ENCODE results near the gene MPP3.

The MPP3 gene

DNA sequence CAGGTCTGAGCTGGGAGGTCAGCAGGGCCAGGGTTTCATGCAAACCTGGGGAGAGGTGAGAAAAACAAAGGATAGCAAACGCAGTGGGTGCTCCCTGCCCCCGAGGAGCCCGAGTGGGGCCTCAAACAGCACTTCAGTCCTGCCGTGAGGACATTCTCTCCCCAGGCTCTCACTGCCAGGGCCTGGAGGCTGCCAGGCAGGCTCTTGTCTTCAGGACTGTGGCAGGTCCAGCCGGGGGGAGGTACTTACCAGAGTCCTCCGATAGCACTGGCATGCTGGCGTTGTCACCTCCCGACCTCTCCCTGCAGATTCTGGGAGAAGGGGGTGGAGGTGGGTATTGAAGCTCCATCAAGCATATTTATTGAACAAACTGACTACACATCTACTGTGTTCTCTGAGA, 1.3 kb downstream of the MPP3 start:
- Histone ChIP-seq H3K36me3 (ENCODE audit: insufficient read depth, low read length) (no peaks in the 10 kb centered on the region), H3K4me1 (ENCODE audit: insufficient read depth, low read length) (peaks cover 9% of the 10 kb centered on the region; the same call in 1 of the 2 replicates), H3K9ac (ENCODE audit: low read depth, low read length) (no peak overlapping the region), H3K9me3 (ENCODE audit: control insufficient read depth, insufficient read depth, low read length) (peaks cover 5% of the 10 kb centered on the region; the same call in 1 of the 2 replicates)

DNA sequence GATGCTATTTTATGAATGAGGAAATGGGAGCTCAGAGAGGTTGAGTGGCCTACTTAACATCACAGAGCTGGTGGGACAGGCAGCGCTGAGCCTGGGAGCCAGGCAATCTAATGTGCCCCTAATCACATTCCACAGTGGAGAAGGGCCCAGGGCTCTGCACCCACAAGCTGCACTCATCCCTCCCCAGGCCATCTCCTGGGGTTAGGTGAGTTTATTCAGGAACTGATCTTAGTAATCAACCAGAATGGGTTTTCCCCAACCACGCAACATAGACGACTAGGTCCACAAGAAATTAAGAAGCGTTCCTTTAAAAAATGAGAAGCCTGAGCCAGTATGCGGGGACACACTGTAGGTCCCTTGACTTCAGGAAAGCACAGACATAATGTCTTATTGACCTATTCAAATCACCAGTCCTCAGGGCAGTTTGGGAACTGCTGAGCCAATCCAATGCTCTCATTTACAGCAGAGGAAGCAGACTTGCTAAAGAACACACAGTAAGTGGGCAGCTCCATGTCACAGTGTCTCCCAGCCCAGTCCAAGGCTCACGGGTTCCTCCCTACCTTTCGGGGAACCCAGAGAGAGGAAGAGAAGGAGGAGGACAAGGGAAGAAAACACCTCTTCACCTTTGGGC, 2.3 kb downstream of the MPP3 start:
- Histone ChIP-seq H3K4me1 (ENCODE audit: insufficient read depth, low read length) (peaks cover 14% of the 10 kb centered on the region), H3K36me3 (ENCODE audit: insufficient read depth, low read length) (no peaks in the 10 kb centered on the region), H3K9ac (ENCODE audit: low read depth, low read length) (no peak overlapping the region), H3K9me3 (ENCODE audit: control insufficient read depth, insufficient read depth, low read length) (peaks cover 5% of the 10 kb centered on the region; the same call in 1 of the 2 replicates)

DNA sequence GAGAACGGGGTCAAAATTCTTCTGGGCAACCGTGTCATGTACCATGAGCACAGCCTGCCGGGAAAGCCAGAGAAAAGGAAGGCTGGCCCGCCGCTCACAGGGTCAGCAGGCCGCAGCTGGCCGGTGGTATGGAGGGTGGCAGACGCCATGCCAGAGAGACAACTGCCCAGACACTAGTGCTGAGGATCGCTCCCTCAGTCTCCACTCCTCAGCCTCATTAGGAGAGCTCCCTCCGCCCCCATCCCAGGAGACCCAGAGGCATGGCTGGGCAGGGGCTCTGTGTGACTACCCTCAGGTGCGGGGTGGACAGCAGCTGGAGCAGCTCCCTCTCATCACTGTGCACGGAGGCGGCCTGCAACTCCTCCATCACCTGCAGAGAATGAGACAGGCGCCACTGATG, 3.2 kb downstream of the MPP3 start:
- H3K4me1 ChIP-seq (ENCODE audit: insufficient read depth, low read length): peaks cover 14% of the 10 kb centered on the region
- no peak overlapping the region for H3K9ac ChIP-seq (ENCODE audit: low read depth, low read length)
- H3K36me3 ChIP-seq (ENCODE audit: insufficient read depth, low read length): no peaks in the 10 kb centered on the region
- H3K9me3 ChIP-seq (ENCODE audit: control insufficient read depth, insufficient read depth, low read length): peaks cover 5% of the 10 kb centered on the region; the same call in 1 of the 2 replicates

DNA sequence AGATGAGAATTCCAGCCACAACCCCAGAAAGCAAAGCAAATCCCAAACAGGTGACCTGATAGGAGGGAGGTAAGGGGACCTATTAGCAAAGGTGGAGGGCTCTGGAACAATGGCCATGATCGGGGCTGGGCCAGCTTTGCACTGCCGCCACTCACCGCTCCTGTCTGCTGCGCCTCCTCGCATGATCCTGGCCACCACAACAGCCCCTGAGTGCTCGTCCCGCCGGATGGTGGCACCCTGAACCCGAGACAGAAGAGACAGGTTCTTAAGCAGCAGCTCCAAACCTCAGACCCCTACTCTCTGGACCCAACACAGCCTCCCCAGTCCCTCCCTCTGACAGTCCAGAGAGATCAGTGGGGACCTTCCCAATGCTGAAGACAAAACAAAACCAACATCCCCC, 5.3 kb downstream of the MPP3 start:
- no peaks in the 10 kb centered on the region for H3K36me3 ChIP-seq (ENCODE audit: insufficient read depth, low read length)
- peaks cover 14% of the 10 kb centered on the region for H3K4me1 ChIP-seq (ENCODE audit: insufficient read depth, low read length)
- no peaks in the 10 kb centered on the region for H3K9me3 ChIP-seq (ENCODE audit: control insufficient read depth, insufficient read depth, low read length)
- H3K9ac ChIP-seq (ENCODE audit: low read depth, low read length): no peak overlapping the region

DNA sequence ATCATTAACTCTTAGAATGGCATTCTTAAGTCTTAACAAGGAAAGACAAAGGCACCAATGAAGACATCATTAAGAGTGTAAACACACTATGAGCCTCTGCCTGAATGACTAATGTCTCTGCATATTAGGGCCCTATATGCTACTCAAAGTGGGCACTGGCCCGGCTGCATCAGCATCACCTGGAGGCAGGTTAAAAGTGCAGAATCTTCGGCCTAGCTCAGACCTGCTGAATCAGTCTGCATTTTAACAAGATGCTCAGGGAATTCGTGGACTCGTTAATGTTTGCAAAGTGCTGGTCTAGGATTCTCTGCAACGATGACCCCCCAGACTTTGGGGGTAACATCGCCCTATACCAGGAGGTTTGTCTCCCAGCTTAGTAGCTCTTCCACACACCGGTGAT, 6.7 kb downstream of the MPP3 start:
- peaks cover 9% of the 10 kb centered on the region for H3K4me1 ChIP-seq (ENCODE audit: insufficient read depth, low read length)
- H3K36me3 ChIP-seq (ENCODE audit: insufficient read depth, low read length): no peaks in the 10 kb centered on the region
- H3K9me3 ChIP-seq (ENCODE audit: control insufficient read depth, insufficient read depth, low read length): no peaks in the 10 kb centered on the region
- H3K9ac ChIP-seq (ENCODE audit: low read depth, low read length): no peak overlapping the region

DNA sequence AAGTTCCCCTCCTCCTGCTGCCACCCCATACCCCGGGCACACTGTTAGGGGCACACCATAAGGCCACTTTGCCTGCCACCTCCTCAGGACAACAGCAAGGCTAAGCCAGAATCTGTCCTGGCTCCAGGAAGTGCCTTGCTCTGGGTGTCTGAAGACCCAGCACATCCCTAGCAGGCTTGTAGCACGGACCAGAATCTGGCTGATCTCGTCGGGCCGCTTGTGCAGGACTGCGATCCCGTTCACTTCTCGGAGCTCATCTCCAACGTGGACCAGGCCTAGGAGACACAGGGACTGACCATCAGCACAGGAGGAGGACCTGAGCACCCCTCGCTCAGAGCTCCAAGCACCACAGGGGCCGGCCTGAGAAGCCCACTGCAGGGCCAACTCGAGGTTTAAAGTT, 7.4 kb downstream of the MPP3 start:
- H3K36me3 ChIP-seq (ENCODE audit: insufficient read depth, low read length): no peaks in the 10 kb centered on the region
- H3K9ac ChIP-seq (ENCODE audit: low read depth, low read length): no peak overlapping the region
- H3K9me3 ChIP-seq (ENCODE audit: control insufficient read depth, insufficient read depth, low read length): no peaks in the 10 kb centered on the region
- H3K4me1 ChIP-seq (ENCODE audit: insufficient read depth, low read length): peaks cover 5% of the 10 kb centered on the region; the same call in 1 of the 2 replicates

DNA sequence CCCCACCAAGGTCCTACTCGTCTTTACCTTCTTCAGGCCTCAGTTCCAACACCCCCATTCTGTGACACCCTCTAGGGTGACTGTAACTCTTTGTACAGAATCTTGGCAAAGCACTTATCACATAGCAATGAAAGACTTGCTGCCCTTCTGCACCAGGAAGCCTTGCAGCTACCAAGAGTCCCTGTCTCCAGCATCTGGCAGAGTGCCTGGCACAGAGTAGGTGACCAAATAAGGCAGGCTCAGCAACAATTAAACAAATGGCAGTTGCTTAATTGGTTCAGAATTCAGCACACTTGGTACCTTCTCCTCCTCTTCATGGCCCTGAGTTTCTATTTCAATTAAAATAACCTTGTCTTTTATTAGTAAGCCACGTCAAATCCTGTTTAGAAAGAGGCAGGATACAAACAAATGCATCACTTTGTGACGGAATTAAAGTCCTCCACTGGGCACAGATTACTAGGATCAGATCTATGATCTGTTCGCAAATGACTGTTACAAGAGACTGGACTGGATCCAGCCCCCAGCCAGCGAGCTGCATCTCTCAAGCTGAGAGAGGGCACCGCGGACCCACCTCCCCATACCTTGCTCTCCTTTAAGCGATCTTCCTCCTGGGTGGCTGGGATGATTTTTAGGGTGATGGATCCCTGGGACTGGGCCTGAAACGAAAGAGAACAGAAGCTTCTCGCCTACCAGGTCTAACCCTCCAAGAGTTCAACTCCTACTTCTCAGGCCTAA, 9.4 kb downstream of the MPP3 start:
- no peaks in the 10 kb centered on the region for H3K36me3 ChIP-seq (ENCODE audit: insufficient read depth, low read length)
- no peak overlapping the region for H3K9ac ChIP-seq (ENCODE audit: low read depth, low read length)
- H3K9me3 ChIP-seq (ENCODE audit: control insufficient read depth, insufficient read depth, low read length): no peaks in the 10 kb centered on the region
- peaks cover 5% of the 10 kb centered on the region; the same call in 1 of the 2 replicates for H3K4me1 ChIP-seq (ENCODE audit: insufficient read depth, low read length)

DNA sequence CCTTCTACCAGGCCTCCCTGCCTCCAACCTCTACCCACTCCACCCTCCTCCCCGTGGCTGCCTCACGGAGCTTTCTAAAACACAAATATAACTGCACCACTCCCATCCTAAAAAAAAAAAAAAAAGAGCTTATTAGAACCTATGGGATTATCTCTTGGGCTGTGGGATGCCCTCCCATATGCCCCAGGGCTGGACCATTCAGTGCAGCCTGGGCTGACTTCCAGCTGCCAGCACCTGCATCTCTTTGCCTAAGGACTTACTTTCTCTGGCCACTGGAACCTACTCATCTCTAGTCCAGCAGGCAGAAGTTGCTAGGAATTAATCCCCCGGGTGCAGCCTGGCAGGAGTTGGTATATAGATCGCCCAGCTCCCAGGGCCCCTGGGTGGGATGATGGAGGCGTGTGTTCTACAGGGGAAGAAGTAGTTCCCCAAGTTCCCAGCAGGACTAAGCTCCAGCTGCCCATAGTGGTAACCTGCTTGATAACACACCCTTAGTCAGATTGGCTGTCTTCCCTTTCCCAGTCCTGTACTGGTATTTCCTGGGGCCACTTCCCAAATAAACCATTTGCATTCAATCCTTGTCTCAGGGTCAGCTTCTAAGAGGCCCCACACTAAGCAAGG, 10.3 kb downstream of the MPP3 start:
- Histone ChIP-seq H3K9ac (ENCODE audit: low read depth, low read length) (no peak overlapping the region), H3K4me1 (ENCODE audit: insufficient read depth, low read length) (peaks cover 5% of the 10 kb centered on the region; the same call in 1 of the 2 replicates), H3K9me3 (ENCODE audit: control insufficient read depth, insufficient read depth, low read length) (no peaks in the 10 kb centered on the region), H3K36me3 (ENCODE audit: insufficient read depth, low read length) (no peaks in the 10 kb centered on the region)

DNA sequence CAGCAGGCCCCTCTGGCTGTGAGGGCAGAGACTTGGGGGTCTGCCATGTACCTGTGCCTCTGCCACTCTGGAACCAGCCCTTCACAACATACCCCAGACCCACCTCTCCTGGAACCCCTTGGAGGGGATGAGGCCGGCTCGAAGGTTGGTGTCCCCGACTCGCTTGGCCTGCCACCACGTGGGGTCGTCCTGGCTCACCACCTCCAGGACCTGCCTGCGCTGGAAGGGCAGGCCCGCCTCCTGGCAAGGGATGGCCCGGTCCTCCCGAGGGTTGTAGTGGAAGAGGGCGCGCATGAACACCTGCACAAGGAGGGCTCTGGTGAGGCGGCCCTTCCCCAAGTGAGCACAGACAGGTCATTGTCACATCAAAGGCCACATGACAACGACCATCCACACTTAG, 12.2 kb downstream of the MPP3 start:
- Histone ChIP-seq H3K9me3 (ENCODE audit: control insufficient read depth, insufficient read depth, low read length) (no peaks in the 10 kb centered on the region), H3K9ac (ENCODE audit: low read depth, low read length) (no peak overlapping the region), H3K4me1 (ENCODE audit: insufficient read depth, low read length) (no peaks in the 10 kb centered on the region), H3K36me3 (ENCODE audit: insufficient read depth, low read length) (no peaks in the 10 kb centered on the region)

DNA sequence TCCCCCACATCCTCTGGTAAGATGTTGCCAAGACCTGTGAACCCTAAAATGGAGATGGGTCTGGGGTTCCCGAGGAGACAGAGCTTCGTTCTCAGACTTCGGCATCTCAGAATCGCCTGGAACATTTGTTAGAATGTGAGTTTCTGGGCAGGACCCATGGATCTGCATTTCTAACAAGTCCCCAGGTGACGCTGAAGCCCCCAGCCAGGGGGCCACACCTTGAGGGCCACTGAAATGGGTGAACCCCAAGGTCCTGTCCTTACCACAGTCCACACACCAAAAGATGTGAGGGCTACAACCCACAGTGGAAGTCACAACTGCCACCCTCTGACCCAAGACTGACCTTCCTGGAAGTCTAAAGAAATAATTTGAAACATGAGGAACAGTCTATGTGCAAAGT, 14.0 kb downstream of the MPP3 start:
- Histone ChIP-seq H3K9ac (ENCODE audit: low read depth, low read length) (no peak overlapping the region), H3K9me3 (ENCODE audit: control insufficient read depth, insufficient read depth, low read length) (no peaks in the 10 kb centered on the region), H3K36me3 (ENCODE audit: insufficient read depth, low read length) (no peaks in the 10 kb centered on the region), H3K4me1 (ENCODE audit: insufficient read depth, low read length) (peaks cover 6% of the 10 kb centered on the region)

DNA sequence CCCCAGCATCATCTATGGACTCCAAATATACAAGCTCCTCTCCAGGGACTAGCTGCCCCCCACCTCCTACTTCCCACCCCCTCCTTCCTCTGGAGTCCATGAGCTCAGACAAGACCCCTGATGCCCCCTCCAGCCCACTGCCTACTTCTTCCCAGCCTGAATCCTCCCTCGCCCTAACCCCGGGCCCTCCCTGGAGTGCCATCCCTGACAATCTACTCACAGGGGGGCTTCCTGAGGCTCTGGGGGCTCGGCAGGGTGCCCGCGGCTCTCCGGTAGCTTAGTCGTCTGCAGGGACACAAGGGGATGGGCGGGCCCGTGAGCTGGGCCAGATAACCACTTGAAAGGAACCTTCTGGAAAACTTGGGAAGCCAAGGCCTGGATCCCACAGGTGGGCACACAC, 15.1 kb downstream of the MPP3 start:
- H3K36me3 ChIP-seq (ENCODE audit: insufficient read depth, low read length): no peaks in the 10 kb centered on the region
- H3K9ac ChIP-seq (ENCODE audit: low read depth, low read length): no peak overlapping the region
- H3K9me3 ChIP-seq (ENCODE audit: control insufficient read depth, insufficient read depth, low read length): no peaks in the 10 kb centered on the region
- H3K4me1 ChIP-seq (ENCODE audit: insufficient read depth, low read length): peaks cover 10% of the 10 kb centered on the region

DNA sequence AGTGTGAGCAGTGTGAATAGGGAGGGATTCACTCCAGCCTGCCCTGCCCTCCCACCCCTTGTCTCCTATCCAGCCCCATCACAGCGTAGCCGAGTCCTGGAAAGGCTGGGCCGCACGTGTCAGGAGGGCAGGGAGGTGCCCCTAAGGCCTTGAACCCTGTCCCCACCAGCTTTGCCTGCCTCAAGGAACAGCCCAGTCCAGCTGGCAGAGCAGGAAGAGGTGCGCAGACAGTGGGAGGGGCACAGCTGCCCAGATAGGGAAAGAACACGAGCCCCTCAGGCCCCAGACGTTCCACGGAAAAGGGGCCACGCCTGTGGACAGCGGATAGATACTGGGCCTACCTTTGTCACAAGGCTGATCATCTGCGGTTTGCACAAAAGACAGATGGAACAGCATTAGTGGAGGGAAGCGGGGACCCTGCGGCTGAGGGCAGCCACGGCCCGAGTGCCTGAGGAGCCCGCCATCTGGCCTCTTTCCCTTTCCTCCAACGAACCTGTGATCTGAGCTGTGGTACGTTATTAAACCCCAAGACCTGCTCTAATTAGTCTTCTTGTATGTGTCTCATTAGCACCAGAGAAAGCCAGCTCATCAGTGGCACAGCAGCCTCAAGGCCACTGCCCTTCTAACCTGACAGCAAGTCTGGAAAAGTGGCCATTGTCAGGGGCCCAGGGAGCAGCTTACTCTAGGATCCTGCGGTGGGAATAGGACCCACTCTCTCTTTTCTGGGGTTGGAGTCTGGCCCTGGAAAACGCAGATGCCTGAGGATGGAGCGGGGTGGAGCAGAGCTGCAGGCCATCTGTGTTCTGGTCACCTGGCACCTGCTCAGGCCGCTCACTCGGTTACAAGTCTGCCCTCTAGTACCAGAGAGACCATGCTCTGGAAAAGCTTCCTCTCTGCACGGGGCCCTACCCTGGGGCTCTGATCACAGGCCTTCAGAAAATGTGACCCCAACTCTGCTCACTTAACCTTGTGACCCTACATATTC, 16.3 kb downstream of the MPP3 start:
- H3K4me1 ChIP-seq (ENCODE audit: insufficient read depth, low read length): peaks cover 10% of the 10 kb centered on the region
- no peaks in the 10 kb centered on the region for H3K36me3 ChIP-seq (ENCODE audit: insufficient read depth, low read length)
- H3K9me3 ChIP-seq (ENCODE audit: control insufficient read depth, insufficient read depth, low read length): no peaks in the 10 kb centered on the region
- H3K9ac ChIP-seq (ENCODE audit: low read depth, low read length): no peak overlapping the region

DNA sequence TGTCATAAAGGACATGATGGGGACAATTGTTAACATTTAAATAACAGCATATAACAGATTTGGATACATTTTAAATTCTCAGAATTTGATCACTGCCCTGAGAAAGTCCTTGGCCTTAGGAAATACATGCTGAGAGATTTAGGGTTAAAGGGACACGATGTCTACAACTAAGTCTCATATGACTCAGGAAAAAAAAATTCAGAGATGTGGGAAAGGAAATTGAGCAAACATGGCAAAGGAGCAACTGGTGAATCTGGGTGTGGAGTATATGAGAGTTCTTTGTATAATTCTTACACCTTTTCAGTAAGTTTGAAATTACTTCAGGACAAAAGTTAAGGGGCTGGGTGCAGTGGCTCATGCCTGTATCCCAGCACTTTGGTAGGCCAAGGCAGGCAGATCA, 18.2 kb downstream of the MPP3 start:
- no peaks in the 10 kb centered on the region for H3K36me3 ChIP-seq (ENCODE audit: insufficient read depth, low read length)
- peaks cover 14% of the 10 kb centered on the region for H3K4me1 ChIP-seq (ENCODE audit: insufficient read depth, low read length)
- H3K9me3 ChIP-seq (ENCODE audit: control insufficient read depth, insufficient read depth, low read length): no peaks in the 10 kb centered on the region
- no peak overlapping the region for H3K9ac ChIP-seq (ENCODE audit: low read depth, low read length)

DNA sequence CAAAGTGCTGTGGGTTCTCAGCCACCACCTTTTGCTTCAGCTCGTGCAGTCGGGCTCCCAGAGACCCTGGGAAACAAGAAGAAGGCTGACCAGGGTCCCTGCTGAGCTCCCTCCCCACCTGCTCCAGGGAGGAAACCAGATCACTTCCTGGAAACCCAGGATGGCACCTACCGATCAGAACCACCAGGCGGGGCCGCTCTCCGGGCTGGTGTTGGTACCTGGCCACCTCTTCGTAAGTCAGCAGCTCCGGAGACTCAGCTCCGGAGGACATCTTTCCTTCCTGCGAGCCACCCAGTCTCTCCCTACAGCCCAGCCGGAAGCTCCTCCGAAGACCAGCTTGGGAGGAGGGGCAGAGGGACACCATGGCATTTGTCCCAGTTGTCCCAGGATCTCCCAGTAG, 18.9 kb downstream of the MPP3 start:
- Histone ChIP-seq H3K4me1 (ENCODE audit: insufficient read depth, low read length) (peaks cover 14% of the 10 kb centered on the region), H3K9ac (ENCODE audit: low read depth, low read length) (no peak overlapping the region), H3K9me3 (ENCODE audit: control insufficient read depth, insufficient read depth, low read length) (no peaks in the 10 kb centered on the region), H3K36me3 (ENCODE audit: insufficient read depth, low read length) (no peaks in the 10 kb centered on the region)

Data from ES-I3 (cell line).